NCI-H146 (cell line): ENCODE results near the gene MRPS27.
A peak's percentile ranks its signal among the peaks of the same experiment; 100 is the strongest.

Experiments
- DNase-seq: peaks from one replicate; lab custom pipeline; 2025; lab: John Stamatoyannopoulos, UW

Gene MRPS27

DNA sequence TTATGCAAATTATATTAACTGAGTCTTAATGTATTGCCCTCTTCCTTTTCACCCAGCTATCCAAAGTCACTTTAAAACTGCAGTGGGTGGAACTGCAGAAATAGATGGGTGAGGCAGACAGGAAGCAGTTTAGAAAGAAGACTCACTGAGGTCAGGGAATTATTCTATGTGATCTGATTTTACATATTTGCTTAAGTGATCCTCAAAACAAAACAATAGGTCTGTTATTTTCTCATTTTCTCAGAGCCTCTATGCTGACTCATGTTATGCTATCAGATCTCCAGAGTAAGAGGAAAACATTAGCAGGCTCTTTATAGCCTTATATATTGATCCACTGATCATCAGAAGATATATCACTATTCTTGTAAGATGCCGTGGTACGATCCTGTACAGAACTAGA is 63.5 kb downstream of the MRPS27 start:
- DNase-seq, result no peak

DNA sequence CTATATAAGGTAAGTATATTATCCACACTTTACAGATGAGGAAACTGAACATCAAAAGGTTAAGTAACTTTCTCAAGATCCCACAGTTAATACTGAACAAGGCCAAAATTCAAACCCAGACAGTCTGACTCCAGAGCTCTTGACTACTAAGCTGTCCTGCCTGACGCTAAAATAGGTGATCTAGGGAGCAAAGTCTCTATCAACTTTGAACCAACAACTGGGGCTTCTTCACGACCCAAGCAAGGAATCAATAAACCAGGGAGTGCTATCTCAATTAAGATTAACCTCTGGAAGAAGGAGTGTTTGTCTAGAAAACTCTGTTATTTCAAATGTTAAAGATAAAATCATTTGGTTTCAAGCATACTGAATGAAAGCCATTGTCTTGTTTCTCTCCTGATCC is 64.4 kb downstream of the MRPS27 start:
- no peak for DNase-seq

DNA sequence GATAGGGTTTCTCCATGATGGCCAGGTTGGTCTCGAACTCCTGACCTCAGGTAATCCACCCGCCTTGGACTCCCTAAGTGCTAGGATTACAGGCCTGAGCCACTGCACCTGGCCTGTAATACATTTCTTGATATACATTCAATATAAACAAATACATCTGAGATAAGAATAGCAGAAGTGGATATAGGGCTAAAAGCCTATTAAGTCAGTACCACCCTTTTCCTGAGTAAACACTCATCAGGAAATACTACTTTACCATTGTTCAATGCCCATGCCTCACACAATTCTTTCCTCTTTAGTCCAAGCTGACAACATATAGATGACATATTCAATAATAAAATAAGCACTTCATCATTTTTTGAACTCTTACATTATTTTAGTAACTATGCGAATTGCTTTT is 64.8 kb downstream of the MRPS27 start:
- DNase-seq, result peak; percentile 49

DNA sequence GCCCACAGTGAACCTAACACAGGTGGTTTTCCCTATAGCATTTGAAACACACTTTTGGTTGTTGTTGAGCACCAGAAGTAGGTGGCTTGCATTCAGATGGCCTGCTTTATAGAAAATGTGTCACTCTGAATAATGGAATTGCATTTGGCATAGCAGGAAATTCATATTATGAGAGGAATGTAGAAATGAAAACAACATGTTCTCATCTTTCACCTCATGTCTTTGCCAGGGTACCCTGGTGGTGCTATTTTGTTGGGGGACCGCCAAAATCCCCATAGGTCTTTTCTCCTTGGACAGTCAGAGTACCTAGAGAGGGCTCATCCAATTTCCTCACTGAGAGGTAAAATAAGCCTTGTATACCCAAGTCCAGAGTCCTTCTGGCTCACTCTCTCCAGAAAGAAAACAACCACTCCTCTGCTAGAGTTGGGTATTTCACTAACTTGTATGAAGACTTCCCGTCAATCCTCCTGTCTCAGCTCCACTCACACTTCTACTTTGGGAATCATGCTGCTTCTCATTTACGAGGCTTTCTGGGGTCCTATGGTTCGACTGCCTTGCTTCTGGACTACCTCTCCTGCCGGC is 67.4 kb downstream of the MRPS27 start:
- no peak for DNase-seq

DNA sequence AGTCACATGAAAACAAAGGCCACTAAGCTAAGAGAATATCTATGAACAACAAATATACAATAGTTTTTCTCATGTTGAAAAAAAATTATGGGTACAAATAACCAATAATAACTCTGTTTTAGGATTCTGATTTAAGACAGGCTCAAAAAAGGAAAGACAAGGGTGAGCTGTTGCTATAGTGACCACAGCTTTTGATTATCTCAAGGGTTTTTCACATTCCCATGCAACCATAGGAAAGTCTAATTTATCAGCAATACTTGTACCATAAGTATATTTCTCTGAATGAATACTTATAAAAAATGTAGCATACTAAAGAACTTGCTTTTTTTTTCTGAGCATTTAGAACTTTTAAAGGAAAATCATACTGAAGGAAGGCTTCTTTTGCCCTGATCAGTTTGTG is 68.0 kb downstream of the MRPS27 start:
- no peak for DNase-seq

DNA sequence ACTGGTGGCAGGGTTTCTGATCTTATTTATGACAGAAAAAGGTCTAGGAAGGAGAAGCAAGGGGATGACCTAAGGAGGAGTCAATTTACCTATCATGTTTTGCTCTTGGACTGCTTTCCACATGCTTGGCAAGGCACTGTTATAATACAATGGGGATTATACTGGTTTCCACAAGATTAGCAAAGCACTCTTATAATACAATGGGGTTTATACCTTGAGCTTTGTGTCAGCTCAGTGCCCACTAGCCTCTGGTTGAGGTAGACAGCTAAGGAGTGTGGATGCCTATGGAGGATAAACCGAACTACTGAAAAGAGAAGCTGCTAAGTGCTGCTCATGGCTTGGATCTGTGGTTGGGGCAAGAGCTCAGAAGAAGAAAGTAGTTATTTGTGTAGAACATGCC is 68.7 kb downstream of the MRPS27 start:
- no peak for DNase-seq

DNA sequence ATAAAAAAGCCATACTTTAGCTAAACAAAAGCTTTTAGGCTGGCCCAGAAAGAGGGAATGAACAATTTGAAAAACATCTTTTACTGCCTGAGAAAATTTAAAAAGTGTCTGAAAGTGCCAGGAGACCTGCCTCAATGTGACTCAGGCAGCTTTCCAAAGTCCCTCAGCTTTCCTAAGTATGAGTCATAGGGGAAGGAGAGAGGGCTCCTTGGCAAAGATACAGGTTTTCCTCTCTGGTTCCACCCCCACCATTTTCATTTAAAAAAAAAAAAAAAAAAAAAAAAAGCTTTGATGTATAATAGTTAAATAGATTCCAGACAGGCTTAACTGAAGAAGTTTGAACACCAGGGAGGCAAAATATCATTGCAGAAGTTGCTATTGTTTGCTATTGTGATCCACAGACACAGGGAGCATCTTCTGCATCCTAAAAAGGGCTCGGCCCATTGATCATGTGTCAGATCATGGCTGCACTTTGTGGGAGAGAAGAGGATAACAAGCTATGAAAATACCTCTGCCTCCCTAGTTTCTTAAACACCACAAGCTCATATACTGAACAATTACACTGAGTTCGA is 71.5 kb downstream of the MRPS27 start:
- DNase-seq, result no peak

DNA sequence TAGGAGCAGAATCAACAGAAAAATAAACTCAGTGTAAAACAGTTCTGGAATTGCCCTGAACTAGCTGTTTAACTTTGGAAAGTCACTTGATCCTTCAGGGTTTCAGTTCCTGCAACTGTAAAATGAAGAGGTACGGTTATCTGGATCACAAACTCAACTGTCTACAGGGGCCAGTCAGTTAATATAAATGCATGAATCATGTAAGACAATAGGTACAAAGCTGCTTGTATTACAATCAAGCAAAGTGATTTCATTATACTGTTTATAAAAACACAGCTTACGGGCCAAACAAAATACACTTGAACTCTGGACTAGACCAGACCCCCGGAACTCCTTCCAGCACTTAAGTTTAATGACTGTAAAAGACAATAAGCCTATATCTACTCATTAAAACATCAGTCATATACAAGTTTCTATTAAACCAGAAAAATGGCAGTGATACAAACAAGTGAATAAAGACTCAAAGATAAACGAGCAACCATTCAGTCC is 73.0 kb downstream of the MRPS27 start:
- no peak for DNase-seq

DNA sequence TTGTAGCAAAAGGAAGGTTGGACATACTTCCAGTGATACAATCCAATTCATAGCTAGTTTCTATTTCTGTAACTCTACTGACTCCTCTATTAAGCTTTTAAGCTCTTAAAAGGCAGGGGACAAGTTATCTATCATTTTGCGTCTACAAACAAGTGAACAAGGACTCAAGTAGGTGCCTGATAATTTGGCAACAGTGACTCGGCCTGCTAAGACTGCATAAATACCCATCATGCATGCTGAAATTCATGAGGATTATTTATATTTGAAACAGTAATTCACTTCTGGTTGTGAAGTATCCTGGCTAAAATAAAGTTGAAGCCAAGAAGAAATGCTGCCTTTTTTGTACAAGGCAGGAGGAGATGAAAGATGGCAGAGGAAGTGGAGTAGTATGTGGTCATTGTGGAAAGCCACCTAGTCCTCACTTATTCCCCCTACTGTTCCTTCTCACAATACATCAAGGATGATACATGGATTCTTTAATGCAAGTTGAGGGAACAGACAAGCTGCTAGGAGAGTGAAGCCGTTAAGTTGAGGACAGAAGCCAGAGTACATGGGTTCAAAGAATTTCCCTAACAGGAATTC is 74.0 kb downstream of the MRPS27 start:
- no peak for DNase-seq

DNA sequence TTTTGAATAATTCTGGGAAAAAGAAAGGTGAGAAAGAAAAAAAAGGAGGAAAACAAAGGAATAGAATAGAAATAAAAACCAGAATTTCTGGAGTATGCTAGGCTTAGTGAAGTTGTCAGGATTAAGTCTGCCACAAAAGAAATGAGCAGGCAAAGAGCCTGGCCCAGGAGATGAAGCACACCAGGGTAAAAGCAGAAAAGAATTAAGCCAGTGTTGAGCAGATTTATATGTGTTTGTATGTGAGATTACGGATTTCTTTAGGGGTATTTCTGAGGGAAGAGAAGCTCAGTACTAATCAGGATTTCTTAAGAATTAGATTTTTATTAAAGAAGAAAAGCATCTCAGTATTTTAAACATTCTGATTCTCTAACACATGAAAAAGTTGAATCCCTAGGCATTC is 74.5 kb downstream of the MRPS27 start:
- DNase-seq, result no peak

DNA sequence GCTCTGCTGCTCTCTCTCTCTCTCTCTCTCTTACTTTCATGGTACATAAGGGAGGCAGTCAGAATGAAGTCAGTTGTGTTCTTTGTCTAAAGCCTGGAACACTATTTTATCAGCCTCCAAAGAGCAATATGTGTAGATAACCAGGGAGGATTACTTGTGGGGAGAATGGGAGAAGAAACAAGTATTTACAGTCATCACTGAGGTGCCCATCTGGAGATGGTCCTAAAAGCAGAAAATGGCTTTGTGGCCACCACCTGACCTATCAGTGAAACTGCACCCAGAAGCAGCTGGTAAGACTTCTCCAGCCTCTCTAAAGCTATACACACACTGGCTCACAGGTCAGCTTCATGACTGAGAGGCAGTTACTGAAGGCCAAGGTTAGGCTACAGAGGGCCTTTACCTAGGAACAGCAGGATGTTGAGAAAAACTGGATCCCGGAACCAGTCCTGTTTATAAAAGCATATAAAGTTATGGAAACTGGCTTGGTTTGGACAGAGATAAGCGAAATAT is 75.1 kb downstream of the MRPS27 start:
- peak; percentile 64 for DNase-seq

DNA sequence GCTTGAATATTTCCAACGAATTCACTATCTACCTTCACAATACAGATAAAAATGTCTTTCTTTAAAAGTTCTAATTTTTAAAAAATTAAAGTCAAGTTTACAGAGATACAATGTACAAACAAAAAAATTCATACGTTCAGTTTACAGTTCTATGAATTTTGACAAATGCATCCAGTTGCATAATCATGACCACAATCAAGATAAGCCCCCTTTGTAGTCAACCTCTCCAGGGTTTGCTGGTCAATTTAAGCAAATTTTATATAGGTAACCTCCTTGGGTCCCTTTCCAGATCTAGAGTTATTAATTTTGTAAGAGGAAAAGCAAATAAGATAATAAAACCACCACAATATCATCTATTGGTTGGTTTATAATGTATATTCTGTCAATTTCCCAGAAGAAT is 76.3 kb downstream of the MRPS27 start:
- DNase-seq, result no peak

DNA sequence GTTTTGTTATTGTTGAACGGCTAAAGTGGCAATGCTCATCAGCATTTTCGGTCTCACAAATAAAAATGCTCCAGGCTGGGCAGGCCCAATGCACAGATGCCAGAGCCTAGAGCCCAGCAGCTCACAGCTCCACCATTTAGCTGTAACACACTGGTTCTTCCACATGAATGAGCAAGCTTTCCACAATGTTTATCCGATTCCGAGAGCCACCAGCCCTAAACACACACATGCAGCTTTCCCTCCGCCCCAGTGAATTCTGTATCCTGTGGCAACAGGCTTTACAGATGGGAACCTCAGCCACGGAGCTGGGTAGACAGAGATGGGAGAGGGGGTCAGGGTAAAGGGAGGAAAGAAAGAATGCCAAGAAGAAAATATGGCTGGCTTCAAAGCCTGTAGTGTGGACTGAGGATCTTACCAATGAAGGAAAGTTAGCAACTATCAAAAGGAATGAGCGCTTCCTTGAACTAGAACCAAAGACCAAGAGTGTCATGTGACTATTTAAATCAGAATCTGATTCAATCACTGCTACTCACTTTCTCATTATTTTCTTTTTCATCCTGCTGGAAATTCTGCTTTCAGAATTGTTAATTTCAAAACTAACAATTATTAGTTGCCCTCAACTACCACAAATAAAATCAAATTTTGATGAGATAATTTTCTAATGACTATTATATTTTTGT is 77.1 kb downstream of the MRPS27 start:
- peak; percentile 68 for DNase-seq

DNA sequence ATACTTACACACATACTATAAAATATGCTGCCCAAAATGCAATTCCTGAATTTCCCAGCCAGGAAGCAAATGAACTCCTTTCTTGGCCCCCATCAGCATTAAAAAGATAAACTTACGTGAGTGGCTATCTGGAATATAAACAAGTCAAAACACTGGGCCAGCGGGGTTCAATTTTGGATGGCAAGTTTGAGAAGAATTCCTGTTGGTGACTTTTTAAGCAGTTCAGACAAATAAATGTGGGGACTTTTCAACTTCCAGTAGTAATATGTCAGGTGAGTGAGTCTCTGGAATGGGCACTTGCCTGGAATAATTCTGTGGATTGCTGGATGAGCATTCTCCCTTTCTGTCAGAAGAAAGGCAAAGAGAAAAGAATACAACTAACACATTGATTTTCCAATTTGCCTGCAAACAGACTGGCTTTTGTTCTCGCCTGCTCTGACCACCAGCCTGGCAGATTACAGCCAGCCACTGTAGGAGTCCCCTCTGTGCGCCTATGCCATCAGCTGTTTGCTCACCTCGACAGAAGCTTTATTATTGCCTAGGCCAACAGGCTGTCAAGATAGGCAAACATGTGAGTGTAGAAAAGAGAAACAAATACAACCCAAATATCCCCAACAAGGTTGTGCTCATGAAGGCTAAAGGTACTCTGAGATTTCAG is 78.6 kb downstream of the MRPS27 start:
- DNase-seq, result peak; percentile 94

DNA sequence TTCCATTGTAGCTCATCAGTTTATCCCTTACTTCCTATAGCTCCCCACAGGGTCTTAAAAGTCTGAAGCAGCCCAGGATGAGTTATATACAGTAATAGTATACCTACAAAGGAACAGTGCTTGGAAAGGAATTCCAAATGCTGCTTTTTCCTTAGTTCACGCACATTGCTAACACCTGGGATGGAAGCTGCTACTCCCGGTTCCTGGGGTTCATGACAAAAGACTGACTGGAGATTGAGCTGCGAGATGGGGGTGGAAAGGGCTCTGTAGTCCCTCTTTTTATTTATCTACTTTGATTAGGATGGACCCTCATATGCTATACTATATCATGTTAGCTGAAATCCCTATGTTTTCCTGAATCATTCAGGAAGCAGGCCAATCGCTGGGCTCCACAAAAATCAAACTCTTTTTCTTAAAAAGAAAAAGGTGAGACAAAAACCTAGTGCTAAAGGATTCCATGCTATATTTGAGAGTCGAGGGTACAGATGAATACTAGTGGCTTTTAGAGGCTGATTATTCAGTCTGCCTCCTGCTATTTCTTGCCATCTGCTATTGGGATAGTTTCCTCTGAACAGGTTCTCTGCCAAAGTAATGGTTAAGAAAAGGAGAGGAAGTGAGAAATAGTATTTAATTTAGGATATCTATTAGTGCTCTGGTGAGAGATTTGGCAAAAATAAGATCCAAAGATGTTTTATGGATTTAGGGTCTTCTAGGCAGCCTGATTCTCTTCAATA is 81.2 kb downstream of the MRPS27 start:
- no peak for DNase-seq

DNA sequence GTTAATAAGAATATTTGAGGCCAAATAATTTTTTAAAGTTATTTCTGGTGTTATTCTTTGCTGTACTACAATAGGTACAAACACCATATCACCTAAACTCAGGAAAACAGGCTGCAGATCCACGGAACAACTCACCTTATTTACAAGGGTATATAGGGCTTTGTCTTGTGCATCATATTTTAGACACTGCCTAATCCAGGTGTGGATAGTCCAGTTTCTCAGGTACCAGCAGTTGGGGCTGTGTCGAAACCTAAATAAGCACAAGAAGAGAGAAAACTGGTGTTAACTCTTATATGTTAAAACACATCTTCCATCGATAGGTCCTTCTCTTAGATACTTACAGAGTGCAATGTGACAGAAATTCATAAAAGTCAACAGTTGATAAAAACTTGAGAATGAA is 82.2 kb downstream of the MRPS27 start:
- DNase-seq, result no peak

DNA sequence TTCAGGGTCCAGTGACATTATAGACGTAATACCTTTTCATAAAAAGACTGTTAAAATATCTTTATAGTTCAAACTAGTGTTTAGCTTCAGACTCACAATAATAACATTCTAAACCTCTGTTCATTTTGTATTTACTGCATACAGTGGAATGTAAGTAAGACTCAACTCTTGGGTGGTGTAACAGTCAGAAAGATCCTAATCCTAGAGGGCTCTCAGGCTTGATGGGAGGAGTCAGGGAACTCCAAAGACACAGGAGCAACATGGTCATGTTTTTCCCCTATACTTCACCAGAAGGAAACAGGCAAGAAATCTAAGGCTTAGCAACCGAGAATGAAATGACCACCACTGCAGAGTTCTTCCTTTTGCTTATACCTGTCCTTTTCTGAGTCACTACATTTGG is 82.6 kb downstream of the MRPS27 start:
- no peak for DNase-seq

DNA sequence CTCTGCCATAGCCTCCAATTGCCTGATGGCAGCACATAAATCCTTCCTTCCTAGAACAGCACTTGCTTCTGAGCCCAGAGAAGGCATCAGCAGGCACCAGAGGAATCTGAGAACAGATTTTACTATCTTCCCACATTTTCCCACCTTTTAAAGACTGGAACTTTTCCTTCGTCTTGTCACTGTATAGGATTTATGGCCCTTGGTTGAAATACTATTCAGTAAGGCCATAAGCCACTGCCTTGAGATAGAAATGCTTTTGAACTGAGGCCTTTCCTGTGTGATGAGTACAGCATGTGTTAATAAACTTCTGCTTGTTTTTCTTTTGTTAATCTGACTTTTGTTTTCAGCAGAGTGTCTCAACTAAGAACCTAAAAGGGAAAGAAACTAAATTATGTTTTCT is 84.3 kb downstream of the MRPS27 start:
- no peak for DNase-seq

DNA sequence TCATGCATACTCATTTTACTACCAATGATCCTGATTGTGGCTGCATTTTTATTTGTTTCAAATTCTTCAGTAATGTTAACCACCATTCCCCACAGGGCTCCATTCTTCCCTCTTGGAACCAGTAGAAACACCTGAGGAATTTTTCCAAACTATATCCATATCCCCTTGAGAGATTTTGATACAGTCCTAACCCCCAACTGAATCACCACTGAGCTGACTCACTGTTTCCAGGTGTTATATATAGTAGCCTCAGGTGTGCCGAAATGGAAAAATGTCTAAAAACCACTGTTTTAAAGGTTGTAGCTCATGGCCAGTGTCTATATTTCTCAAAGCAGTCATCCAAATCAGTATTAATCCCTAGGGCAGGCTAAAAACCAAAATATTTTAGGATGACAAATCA is 85.2 kb downstream of the MRPS27 start:
- DNase-seq, result no peak

DNA sequence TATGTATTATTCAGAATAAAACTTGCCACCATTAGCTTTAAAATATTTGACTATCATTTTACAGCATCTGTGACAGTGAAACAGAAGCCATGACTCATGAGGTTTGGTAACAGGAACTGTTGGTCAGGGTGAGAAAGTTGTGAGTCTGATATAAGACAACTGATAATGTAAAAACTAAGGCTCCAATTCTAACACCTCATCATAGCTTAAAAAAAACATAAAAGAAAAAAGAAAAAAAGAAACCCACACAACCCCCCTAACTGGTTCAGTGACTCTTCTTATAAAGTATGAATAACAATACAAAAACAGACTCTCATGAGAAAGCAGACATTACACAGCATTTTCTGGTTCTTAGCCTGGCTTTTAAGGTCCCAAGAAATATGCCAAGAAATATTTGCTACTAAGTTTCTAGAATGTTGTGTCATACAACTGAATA is 85.8 kb downstream of the MRPS27 start:
- DNase-seq, result no peak

DNA sequence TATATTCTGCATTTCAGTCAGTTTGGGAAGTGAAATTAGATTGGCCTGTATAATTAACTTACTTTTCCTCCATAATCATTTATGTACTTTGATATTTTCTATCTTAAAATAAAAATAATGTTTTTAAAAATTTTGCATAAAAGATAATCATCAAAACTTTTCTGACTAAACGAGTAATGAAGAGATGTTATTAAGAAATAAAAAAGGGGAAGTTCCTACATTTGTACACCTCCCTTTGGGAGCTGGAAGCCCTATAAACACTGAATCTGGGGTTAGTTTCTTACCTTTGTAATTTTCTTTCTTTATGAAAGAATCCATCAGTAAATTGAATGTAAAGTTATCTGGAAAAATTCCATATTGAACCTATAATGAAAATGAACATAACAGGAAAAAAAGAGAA is 86.2 kb downstream of the MRPS27 start:
- no peak for DNase-seq

DNA sequence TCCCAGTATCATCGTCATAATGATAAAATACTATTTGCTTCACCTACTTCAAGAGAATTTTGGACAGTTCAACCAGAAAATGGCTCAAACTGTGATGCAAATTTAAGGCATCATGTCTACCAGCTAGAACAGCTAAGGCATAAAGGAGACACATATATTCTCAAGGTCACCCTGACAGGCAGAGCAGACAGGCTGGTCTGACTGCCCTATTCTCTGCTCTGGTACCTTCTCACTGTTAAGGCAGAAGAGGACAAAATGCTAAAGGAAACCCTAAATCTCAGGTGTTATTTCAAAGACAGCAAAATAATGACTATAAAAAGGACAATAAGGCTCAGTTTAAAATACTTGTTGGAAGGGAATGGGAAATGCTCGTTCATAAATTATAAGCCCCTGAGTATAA is 87.2 kb downstream of the MRPS27 start:
- no peak for DNase-seq
